ENCODE data around the gene RALGDS.
"Not testable (repeated sequence)": the region's sequence is repeated elsewhere in the genome, so short reads cannot be mapped to it uniquely, and the experiment has no call there.

Gene RALGDS

GRCh38 chr9:133063500-133064231 is 57.4 kb downstream of the RALGDS start:
- DNase-seq = no peak

- no peak for DNase-seq
These were observed 57.9 kb downstream of the RALGDS start for GRCh38 chr9:133063159-133063499.

- DNase-seq = not testable (repeated sequence)
These were observed 58.5 kb downstream of the RALGDS start for GRCh38 chr9:133062569-133062968.

GRCh38 chr9:133061764-133062145 is 59.3 kb downstream of the RALGDS start, which contains the start of gene CEL:
TSS of gene CEL (plus strand) at chr9:133061981. CDS start at chr9:133062003, 22 bp downstream.
- not testable (repeated sequence) for DNase-seq

- DNase-seq = not testable (repeated sequence)
These were observed 59.8 kb downstream of the RALGDS start for GRCh38 chr9:133061019-133061763.

- no peak for DNase-seq
These were observed 60.6 kb downstream of the RALGDS start for GRCh38 chr9:133060417-133060841.

GRCh38 chr9:133059623-133060022 is 61.4 kb downstream of the RALGDS start:
- no peak for DNase-seq

GRCh38 chr9:133058550-133059320 is 62.3 kb downstream of the RALGDS start:
- DNase-seq = no peak

- DNase-seq = no peak
These were observed 63.0 kb downstream of the RALGDS start for GRCh38 chr9:133058071-133058470.

- DNase-seq = no peak
These were observed 63.5 kb downstream of the RALGDS start for GRCh38 chr9:133057553-133057952.

- no peak for DNase-seq
These were observed 64.0 kb downstream of the RALGDS start for GRCh38 chr9:133057006-133057405.

- DNase-seq = no peak
These were observed 64.5 kb downstream of the RALGDS start for GRCh38 chr9:133056533-133056932.

GRCh38 chr9:133055788-133056420 is 65.1 kb downstream of the RALGDS start:
- no peak for DNase-seq

GRCh38 chr9:133054966-133055365 is 66.1 kb downstream of the RALGDS start:
- DNase-seq = no peak

- no peak for DNase-seq
These were observed 66.7 kb downstream of the RALGDS start for GRCh38 chr9:133054194-133054890.

- no peak for DNase-seq
These were observed 69.0 kb downstream of the RALGDS start for GRCh38 chr9:133051966-133052539.

- DNase-seq = no peak
These were observed 69.6 kb downstream of the RALGDS start for GRCh38 chr9:133051281-133051900.

GRCh38 chr9:133050781-133051180 is 70.3 kb downstream of the RALGDS start:
- no peak for DNase-seq

GRCh38 chr9:133050142-133050541 is 70.9 kb downstream of the RALGDS start:
- DNase-seq = no peak

GRCh38 chr9:133049043-133049442 is 72.0 kb downstream of the RALGDS start:
- no peak for DNase-seq

- no peak for DNase-seq
These were observed 72.4 kb downstream of the RALGDS start for GRCh38 chr9:133048595-133048994.

Measured in NCI-H1092 (cell line).